Activated CD4-positive, alpha-beta T cell treated with anti-CD3 and anti-CD28 coated beads for 36 hours (primary cell): ENCODE measurements around the gene AP5S1. TPM values are rescaled to one million over a fixed set of nuclear protein-coding genes. Genes with fewer than 3 reads are reported as not detected.
"Not testable (repeated sequence)": the region's sequence is repeated elsewhere in the genome, so short reads cannot be mapped to it uniquely, and the experiment has no call there.

Experiments used
- ATAC-seq: fragments of 200-7000 bp; cut with Tn5 transposase; one replicate; pipeline ENCODE4 v1.10.0; 2021; ENCODE audit warnings: mild to moderate bottlenecking, moderate library complexity
- CTCF ChIA-PET: fragments of 350-600 bp; sonication (Branson Sonifier 250); formaldehyde crosslinking; loops from one replicate; lab custom pipeline; 2021; ENCODE audit warnings: antibody characterized with exemption; lab: Charles Lee
- POLR2A ChIA-PET: fragments of 350-600 bp; sonication (Branson Sonifier 250); formaldehyde crosslinking; loops from one replicate; lab custom pipeline; 2021; ENCODE audit warnings: antibody characterized with exemption, inconsistent platforms; lab: Charles Lee
- DNase-seq: peaks from one replicate; pipeline ENCODE4 v3.0.0-alpha.2; 2020
- H3K27ac Mint-ChIP-seq: one replicate; pipeline ENCODE4 v1.8.0; 2021; ENCODE audit warnings: mixed read lengths
- H3K27me3 Mint-ChIP-seq: one replicate; pipeline ENCODE4 v1.8.0; 2021; ENCODE audit warnings: mixed read lengths
- H3K36me3 Mint-ChIP-seq: one replicate; pipeline ENCODE4 v1.8.0; 2021; ENCODE audit warnings: low read depth, mixed read lengths
- H3K4me1 Mint-ChIP-seq: one replicate; pipeline ENCODE4 v1.8.0; 2021; ENCODE audit warnings: mixed read lengths
- H3K4me3 Mint-ChIP-seq: one replicate; pipeline ENCODE4 v1.8.0; 2021; ENCODE audit warnings: mild to moderate bottlenecking, moderate library complexity, mixed read lengths
- H3K9me3 Mint-ChIP-seq: one replicate; pipeline ENCODE4 v1.8.0; 2021; ENCODE audit warnings: low read depth, mixed read lengths
- intact Hi-C, 2 experiments: fragments of 100-400 bp; cut with DNase I in 1 of 2; cut with micrococcal nuclease in 1 of 2; formaldehyde crosslinking; loops; one replicate each; pipeline versions ENCODE4 v1.14.2 to v1.15.1; 2022 to 2024; cut with DNase I, micrococcal nuclease
- total RNA-seq, 2 experiments: library from RNA; stranded (reverse); gene quantifications; one replicate each; pipeline ENCODE4 v1.2.3, GENCODE V29; 2021

The AP5S1 gene
- total RNA-seq, 2 experiments from 2014 or later: 9.1 to 11.3 TPM

DNA sequence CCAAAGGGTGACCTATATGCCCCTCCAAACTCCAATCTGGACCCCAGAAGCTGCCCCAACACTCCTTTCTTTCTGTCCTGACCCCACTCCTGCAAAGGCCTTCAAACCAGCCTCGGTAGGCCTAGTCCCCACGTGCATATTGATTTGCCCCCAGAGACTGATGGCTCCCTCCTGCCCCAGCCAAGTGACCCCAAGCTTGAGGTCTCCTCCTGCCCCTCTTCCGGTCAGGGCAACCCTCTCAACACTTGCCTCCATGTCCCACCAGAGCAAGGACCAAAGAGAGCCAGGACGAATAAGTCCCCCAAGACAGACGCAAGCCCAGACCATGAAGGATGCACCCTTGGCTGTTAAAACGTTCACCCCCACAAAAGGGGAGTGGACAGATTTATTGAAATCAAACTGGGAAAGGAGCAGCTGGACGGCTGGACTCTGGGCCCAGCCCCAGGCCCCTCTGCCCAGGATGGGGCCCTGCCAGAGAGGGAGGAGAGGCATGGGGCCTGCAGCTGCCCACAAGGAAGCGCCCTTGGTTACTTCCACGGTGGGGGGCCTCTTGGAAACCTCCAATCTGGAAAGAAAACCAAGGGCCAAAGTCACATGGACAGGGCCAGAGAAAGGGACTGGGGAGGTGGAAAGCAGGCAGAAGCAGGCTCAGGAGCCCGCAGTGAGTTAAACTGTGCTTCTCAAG is 36.7 kb upstream of the AP5S1 start:
- intact Hi-C loops: no loop called here
- ChIA-PET CTCF (interaction anchor here (0.5 to 1.3 kb wide), 3 partner anchors 16 to 71 kb away, joined by 3 to 5 read pairs (median 3); partner anchors contain the start of genes ADISSP and AP5S1), POLR2A (no interaction called here)
- ATAC-seq (no peak), DNase-seq (no peak)
- peak overlapping the region; percentile 37 for H3K27ac Mint-ChIP-seq
- peaks cover 49% of the 10 kb centered on the region for H3K4me1 Mint-ChIP-seq
- H3K4me3 Mint-ChIP-seq: no peak overlapping the region
- peaks cover 13% of the 10 kb centered on the region for H3K36me3 Mint-ChIP-seq
- no peaks in the 10 kb centered on the region for H3K9me3 Mint-ChIP-seq
- H3K27me3 Mint-ChIP-seq: peaks cover 8% of the 10 kb centered on the region

DNA sequence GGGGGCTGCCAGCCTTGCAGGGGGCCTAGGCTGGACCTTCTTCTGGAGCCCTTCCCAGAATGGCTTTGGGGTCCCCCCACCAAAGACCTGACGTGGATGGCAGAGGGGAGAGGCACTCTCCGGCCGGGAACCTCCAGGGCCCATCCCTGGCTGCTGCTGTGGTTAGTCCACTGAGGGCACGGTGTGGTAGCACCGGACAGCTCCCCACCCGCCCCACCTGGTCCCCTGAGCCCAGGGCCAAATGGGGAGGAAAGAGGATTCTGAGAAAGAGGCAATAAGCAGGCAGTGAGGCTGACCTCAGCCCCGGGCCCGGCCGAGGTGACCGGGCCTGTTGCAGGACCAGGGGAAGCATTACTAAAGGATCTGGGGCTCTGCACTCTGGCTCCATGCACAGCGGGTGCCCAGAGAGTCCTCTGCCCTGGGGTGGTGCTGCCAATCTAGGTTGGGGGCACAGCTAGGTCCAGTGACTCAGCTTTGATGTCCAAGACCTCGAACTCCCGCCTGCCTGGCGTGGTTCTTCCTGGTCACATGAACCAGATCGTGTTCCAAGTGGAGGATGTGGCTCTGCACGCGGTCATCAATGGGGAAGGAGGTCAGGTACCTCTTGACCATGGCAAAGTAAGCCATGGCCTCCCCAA is 36.0 kb upstream of the AP5S1 start:
- H3K27me3 Mint-ChIP-seq: peaks cover 5% of the 10 kb centered on the region
- POLR2A ChIA-PET: interaction anchor here (2.4 kb wide), 1 partner anchor 17 kb away, joined by 7 read pairs; the partner anchor contains the start of gene ADISSP
- peaks cover 13% of the 10 kb centered on the region for H3K36me3 Mint-ChIP-seq
- ATAC-seq (no peak), DNase-seq (no peak)
- peak overlapping the region; percentile 45 for H3K4me3 Mint-ChIP-seq
- intact Hi-C loops: no loop called here
- peaks cover 53% of the 10 kb centered on the region for H3K4me1 Mint-ChIP-seq
- CTCF ChIA-PET: interaction anchor here (1.3 kb wide), 1 partner anchor 71 kb away, joined by 5 read pairs; no protein-coding TSS in a partner anchor
- no peaks in the 10 kb centered on the region for H3K9me3 Mint-ChIP-seq
- peak overlapping the region; percentile 64 for H3K27ac Mint-ChIP-seq

DNA sequence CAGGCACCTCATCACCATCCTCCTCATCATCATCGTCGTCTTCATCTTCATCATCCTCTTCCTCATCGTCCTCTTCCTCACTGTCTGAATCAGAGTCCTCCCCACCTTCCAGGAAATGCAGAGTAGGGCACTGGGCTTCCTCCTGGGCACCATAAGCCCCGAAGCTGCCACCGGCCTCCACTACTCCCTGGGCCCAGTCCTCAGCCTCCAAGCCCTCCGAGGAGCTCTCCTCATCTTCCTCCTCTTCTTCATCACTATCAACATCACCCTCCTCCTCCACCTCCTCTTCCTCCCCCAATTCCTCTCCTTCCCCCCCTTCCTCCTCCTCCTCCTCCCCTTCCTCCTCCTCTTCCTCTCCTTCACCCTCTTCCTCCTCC is 35.5 kb upstream of the AP5S1 start:
- intact Hi-C loops: loop anchor here in 1 of 2 experiments (5.0 kb wide), 1 partner anchor 252 kb away; no protein-coding TSS in a partner anchor
- DNase-seq: no peak
- H3K9me3 Mint-ChIP-seq: no peaks in the 10 kb centered on the region
- H3K4me1 Mint-ChIP-seq: peaks cover 53% of the 10 kb centered on the region
- CTCF ChIA-PET: interaction anchor here (0.5 to 6.3 kb wide), 2 partner anchors 35 to 269 kb away, joined by 4 to 44 read pairs; partner anchors contain the start of gene AP5S1
- peaks cover 13% of the 10 kb centered on the region for H3K36me3 Mint-ChIP-seq
- no peak for ATAC-seq
- POLR2A ChIA-PET: interaction anchor here (2.4 kb wide), 1 partner anchor 17 kb away, joined by 7 read pairs; the partner anchor contains the start of gene ADISSP
- no peaks in the 10 kb centered on the region for H3K27me3 Mint-ChIP-seq
- H3K27ac Mint-ChIP-seq: peak overlapping the region; percentile 64
- H3K4me3 Mint-ChIP-seq: peak overlapping the region; percentile 45

DNA sequence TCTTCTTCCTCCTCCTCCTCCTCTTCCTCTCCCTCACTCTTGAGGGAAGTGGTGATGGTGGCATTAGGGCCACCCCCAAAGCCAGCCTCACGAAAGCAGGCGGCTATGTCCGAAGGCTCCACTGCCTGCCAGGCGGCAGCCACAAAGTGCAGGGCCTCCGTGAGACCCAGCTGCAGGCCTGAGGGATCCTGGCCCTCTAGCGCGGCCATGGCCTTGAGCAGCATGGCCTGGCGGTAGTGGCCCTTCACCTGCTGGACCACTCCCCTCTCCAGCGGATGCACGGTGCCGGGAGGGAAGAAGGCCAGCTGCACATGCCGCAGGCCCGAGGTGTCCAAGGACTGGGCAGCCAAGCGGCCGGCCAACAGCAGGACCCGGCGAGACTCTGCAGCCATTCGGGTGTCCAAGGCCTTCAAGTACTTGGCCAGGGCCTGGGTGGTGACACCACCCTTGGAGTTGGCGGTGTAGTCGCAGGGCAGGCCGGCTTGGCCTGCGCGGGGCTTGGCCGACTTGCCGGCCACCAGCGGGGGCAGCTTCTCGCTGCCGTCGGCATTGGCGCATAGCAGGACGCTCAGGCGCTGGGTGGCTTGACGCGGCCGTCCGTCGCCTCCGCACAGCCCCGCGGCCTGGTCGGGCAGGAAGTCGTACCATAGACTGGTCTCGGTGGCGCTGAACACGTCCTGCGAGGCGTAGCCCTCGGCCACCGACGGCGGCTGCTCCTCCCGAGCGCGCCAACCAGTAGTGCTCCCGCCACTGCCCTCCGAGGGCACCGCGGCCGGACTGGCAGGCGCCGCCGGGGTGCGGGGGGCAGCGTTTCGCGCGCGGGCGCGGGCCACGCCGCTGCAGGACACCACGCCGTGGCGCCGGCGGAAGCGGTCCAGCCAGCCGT is 34.9 kb upstream of the AP5S1 start:
- no peak for ATAC-seq
- Mint-ChIP-seq H3K27ac (no peak overlapping the region), H3K9me3 (no peaks in the 10 kb centered on the region), H3K27me3 (no peaks in the 10 kb centered on the region), H3K4me3 (peak overlapping the region; percentile 77), H3K4me1 (peaks cover 52% of the 10 kb centered on the region), H3K36me3 (peaks cover 13% of the 10 kb centered on the region)
- intact Hi-C loops: loop anchor here (1.0 to 5.0 kb wide), 10 partner anchors 10 to 300 kb away; partner anchors contain the start of genes AP5S1 (in 2 of the 2), ADISSP (in 1 of the 2), MAVS (in 1 of the 2) and PANK2 (in 1 of the 2)
- ChIA-PET POLR2A (interaction anchor here (1.2 to 2.4 kb wide), 4 partner anchors 15 to 32 kb away, joined by 4 to 7 read pairs (median 4); partner anchors contain the start of gene ADISSP), CTCF (interaction anchor here (0.5 to 6.3 kb wide), 7 partner anchors 14 to 269 kb away, joined by 3 to 44 read pairs (median 4); partner anchors contain the start of genes ADISSP and AP5S1)
- no peak for DNase-seq

DNA sequence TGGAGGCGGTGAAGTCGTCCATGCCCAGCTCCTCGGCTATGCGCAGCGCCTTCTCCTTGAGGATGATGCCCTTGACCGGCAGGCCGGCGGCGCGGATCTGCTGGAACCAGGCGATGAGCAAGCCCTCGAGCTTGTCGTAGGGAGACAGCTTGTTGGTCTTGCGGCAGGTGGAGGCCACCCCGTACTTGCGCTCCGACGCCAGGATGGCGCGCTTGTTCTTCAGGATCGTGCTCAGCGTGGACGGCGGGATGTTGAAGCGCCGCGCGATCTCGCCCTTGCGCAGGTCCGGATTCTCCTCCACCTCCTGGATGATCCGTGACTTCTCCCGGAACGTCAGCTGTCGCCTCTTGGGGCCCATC is 34.2 kb upstream of the AP5S1 start:
- Mint-ChIP-seq H3K36me3 (peaks cover 13% of the 10 kb centered on the region), H3K4me3 (peak overlapping the region; percentile 77), H3K27ac (peak overlapping the region; percentile 84), H3K4me1 (peaks cover 45% of the 10 kb centered on the region), H3K9me3 (no peaks in the 10 kb centered on the region), H3K27me3 (no peaks in the 10 kb centered on the region)
- DNase-seq (peak; percentile 69), ATAC-seq (peak; percentile 32)
- intact Hi-C loops: loop anchor here (1.0 to 5.0 kb wide), 10 partner anchors 9 to 299 kb away; partner anchors contain the start of genes AP5S1 (in 2 of the 2), ADISSP (in 1 of the 2), MAVS (in 1 of the 2) and PANK2 (in 1 of the 2)
- ChIA-PET CTCF (interaction anchor here (0.6 to 6.3 kb wide), 7 partner anchors 13 to 307 kb away, joined by 3 to 44 read pairs (median 4); partner anchors contain the start of genes ADISSP and AP5S1), POLR2A (interaction anchor here (1.2 to 2.4 kb wide), 4 partner anchors 14 to 32 kb away, joined by 4 to 7 read pairs (median 4); partner anchors contain the start of gene ADISSP)

DNA sequence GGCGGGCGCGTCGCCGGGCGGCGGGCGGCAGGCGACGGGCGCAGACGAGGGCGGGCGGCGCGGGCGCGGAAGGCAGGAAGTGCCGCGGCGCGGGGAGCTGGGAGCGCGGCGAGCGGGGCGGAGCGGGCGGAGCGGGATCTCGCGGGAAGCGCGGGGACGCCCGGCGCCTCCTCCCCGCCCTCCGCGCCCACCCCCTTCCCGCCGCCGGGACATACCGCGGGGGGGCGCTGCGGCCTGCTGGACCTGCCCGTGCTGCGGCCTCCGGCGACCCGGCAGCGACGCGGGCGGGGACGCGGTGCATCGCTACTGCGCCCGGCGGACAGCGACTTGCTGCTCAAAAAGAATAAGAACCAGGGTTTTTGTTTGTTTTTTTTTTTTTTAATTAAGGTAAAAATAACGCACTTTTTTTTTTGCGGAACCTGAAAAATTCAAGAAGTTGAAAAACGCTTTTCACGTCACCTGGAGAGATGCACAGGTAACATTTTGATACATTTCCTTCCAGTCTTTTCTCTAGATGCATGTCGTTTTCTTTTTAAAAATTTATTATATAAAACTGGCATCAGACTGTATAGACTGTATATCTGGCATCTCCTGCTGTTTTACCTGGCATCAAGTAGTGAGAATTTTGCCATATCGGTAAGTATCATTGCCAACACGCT is 33.6 kb upstream of the AP5S1 start, which contains the start of gene CENPB:
Gene CENPB (minus strand): TSS at position 76 of the 659 bp plus-strand sequence. CDS start 257 bp downstream, outside the sequence.
- no peaks in the 10 kb centered on the region for H3K9me3 Mint-ChIP-seq
- H3K27me3 Mint-ChIP-seq: no peaks in the 10 kb centered on the region
- H3K4me1 Mint-ChIP-seq: peaks cover 39% of the 10 kb centered on the region
- ChIA-PET CTCF (interaction anchor here (0.6 to 6.3 kb wide), 17 partner anchors 9 to 307 kb away, joined by 3 to 44 read pairs (median 4); partner anchors contain the start of genes ADISSP and AP5S1), POLR2A (interaction anchor here (0.6 to 2.4 kb wide), 5 partner anchors 14 to 34 kb away, joined by 3 to 7 read pairs (median 4); partner anchors contain the start of genes ADISSP and AP5S1)
- DNase-seq: peak; percentile 95
- H3K4me3 Mint-ChIP-seq: peak within 1 kb of the TSS; percentile 77
- intact Hi-C loops: loop anchor here (1.0 to 5.0 kb wide), 10 partner anchors 9 to 299 kb away; partner anchors contain the start of genes AP5S1 (in 2 of the 2), ADISSP (in 1 of the 2), MAVS (in 1 of the 2) and PANK2 (in 1 of the 2)
- H3K27ac Mint-ChIP-seq: peak within 1 kb of the TSS; percentile 84
- peaks cover 13% of the 10 kb centered on the region for H3K36me3 Mint-ChIP-seq
- ATAC-seq: peak; percentile 89

DNA sequence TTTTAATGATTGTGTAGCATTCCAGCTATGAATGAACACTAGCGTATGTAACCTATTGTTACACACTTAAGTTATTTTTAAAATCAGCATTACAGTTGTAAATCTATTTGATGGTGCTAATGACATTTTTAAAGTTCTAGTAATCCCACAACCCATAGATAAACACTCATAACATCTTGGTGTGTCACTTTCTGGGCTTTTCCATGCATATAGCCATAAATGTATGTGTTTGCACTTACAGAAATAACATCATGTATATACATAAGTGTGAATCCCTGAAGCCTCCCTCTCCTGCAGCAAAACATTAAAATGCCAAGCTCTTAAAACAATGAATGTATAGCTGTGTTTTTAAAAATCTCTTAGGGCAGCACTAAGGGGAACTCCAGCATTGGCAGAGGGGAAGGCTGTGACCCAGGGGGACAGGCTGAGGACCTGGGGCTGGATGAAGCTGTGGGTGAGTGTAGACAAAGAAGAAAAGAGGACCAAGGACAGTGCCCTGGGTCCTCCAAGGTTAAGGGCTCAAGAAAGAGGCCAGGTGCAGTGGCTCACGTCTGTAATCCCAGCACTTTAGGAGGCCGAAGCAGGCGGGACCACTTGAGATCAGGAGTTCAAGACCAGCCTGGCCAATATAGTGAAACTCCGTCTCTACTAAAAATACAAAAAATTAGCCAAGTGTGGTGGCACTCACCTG is 32.9 kb upstream of the AP5S1 start:
- ChIA-PET POLR2A (interaction anchor here (1.9 kb wide), 1 partner anchor 13 kb away, joined by 4 read pairs; no protein-coding TSS in a partner anchor), CTCF (interaction anchor here (0.6 to 6.3 kb wide), 15 partner anchors 9 to 105 kb away, joined by 3 to 44 read pairs (median 4); partner anchors contain the start of genes ADISSP and AP5S1)
- no peaks in the 10 kb centered on the region for H3K27me3 Mint-ChIP-seq
- H3K36me3 Mint-ChIP-seq: peaks cover 13% of the 10 kb centered on the region
- DNase-seq: no peak
- no peaks in the 10 kb centered on the region for H3K9me3 Mint-ChIP-seq
- no peak for ATAC-seq
- intact Hi-C loops: loop anchor here (1.0 to 5.0 kb wide), 6 partner anchors 8 to 250 kb away; partner anchors contain the start of genes MAVS (in 1 of the 2) and PANK2 (in 1 of the 2)
- peak overlapping the region; percentile 11 for H3K27ac Mint-ChIP-seq
- H3K4me3 Mint-ChIP-seq: peak overlapping the region; percentile 59
- H3K4me1 Mint-ChIP-seq: peaks cover 35% of the 10 kb centered on the region

DNA sequence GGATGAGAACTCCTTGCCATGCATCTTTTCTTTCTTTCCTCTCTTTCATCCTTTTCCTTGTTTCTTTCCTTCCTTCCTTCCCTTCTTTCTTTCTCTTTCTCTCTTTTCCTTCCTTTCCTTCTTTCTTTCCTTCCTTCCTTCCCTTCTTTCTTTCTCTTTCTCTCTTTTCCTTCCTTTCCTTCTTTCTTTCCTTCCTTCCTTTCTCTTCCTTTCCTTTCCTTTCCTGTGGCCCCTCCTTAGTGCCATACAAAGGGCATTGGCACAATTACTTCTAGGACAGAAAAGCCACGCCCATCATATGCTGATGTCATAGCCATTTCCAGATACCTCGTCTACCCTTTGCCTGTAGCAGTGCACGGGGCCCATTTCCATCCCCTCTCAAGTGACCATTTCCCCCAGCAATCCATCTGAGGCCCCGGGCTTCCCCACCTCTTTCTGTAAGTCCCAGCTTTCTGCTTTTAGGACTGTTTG is 31.6 kb upstream of the AP5S1 start:
- ChIA-PET CTCF (interaction anchor here (0.6 to 6.3 kb wide), 6 partner anchors 20 to 141 kb away, joined by 3 to 44 read pairs (median 4); partner anchors contain the start of genes ADISSP and AP5S1), POLR2A (interaction anchor here (0.8 kb wide), 1 partner anchor 99 kb away, joined by 6 read pairs; no protein-coding TSS in a partner anchor)
- intact Hi-C loops: loop anchor here in 1 of 2 experiments (5.0 kb wide), 1 partner anchor 249 kb away; no protein-coding TSS in a partner anchor
- Mint-ChIP-seq H3K27me3 (no peaks in the 10 kb centered on the region), H3K4me3 (no peak overlapping the region), H3K4me1 (peaks cover 27% of the 10 kb centered on the region), H3K27ac (no peak overlapping the region), H3K9me3 (no peaks in the 10 kb centered on the region), H3K36me3 (peaks cover 8% of the 10 kb centered on the region)
- no peak for ATAC-seq
- DNase-seq: no peak

DNA sequence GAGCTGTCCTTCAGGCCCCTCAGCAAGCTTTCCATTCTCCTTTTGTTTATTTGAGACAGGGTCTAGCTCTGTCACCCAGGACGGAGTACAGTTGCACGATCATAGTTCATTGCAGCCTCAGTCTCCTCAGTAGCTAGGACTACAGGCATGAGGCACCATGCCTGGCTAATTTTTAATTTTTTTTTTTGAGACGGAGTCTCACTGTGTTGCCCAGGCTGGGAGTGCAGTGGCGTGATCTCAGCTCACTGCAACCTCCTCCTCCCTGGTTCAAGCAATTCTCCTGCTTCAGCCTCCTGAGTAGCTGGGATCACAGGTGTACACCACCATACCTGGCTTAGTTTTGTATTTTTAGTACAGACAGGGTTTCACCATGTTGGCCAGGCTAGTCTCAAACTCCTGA is 31.1 kb upstream of the AP5S1 start:
- H3K27me3 Mint-ChIP-seq, H3K36me3 Mint-ChIP-seq, H3K27ac Mint-ChIP-seq, DNase-seq, H3K9me3 Mint-ChIP-seq, ATAC-seq, POLR2A ChIA-PET, H3K4me3 Mint-ChIP-seq: not testable (repeated sequence)
- intact Hi-C loops: loop anchor here in 1 of 2 experiments (5.0 kb wide), 1 partner anchor 248 kb away; no protein-coding TSS in a partner anchor
- CTCF ChIA-PET: interaction anchor here (0.6 to 6.3 kb wide), 3 partner anchors 21 to 140 kb away, joined by 4 to 44 read pairs (median 4); partner anchors contain the start of gene AP5S1
- H3K4me1 Mint-ChIP-seq: peaks cover 27% of the 10 kb centered on the region
